Measurements from ENCODE around the gene MYO3B.

MYO3B gene

GRCh38 chr2:170350929-170351826 is 173.2 kb downstream of the MYO3B start:
- peak; percentile 53 for DNase-seq

- no peak for DNase-seq
Measured at GRCh38 chr2:170353723-170354122, 175.8 kb downstream of the MYO3B start.

- DNase-seq, result no peak
Measured at GRCh38 chr2:170354388-170354787, 176.4 kb downstream of the MYO3B start.

GRCh38 chr2:170354855-170355780 is 177.2 kb downstream of the MYO3B start:
- peak; percentile 41 for DNase-seq

GRCh38 chr2:170359466-170359865 is 181.5 kb downstream of the MYO3B start:
- DNase-seq, result no peak

GRCh38 chr2:170360546-170361089 is 182.7 kb downstream of the MYO3B start:
- DNase-seq, result no peak

GRCh38 chr2:170361090-170361936 is 183.4 kb downstream of the MYO3B start:
- DNase-seq, result peak; percentile 68

- no peak for DNase-seq
Measured at GRCh38 chr2:170362313-170362870, 184.4 kb downstream of the MYO3B start.

GRCh38 chr2:170362871-170363631 is 185.1 kb downstream of the MYO3B start:
- DNase-seq, result no peak

- DNase-seq, result no peak
Measured at GRCh38 chr2:170365003-170365402, 187.1 kb downstream of the MYO3B start.

GRCh38 chr2:170365686-170366085 is 187.7 kb downstream of the MYO3B start:
- DNase-seq, result no peak

- DNase-seq, result peak; percentile 33
Measured at GRCh38 chr2:170368370-170368769, 190.4 kb downstream of the MYO3B start.

- no peak for DNase-seq
Measured at GRCh38 chr2:170369228-170369627, 191.3 kb downstream of the MYO3B start.

- DNase-seq, result peak; percentile 23
Measured at GRCh38 chr2:170369894-170370293, 191.9 kb downstream of the MYO3B start.

GRCh38 chr2:170371231-170371998 is 193.5 kb downstream of the MYO3B start:
- DNase-seq, result no peak

- DNase-seq, result peak; percentile 11
Measured at GRCh38 chr2:170375192-170375591, 197.2 kb downstream of the MYO3B start.

GRCh38 chr2:170377500-170378207 is 199.7 kb downstream of the MYO3B start:
- DNase-seq, result no peak

GRCh38 chr2:170380267-170380666 is 202.3 kb downstream of the MYO3B start:
- no peak for DNase-seq

- DNase-seq, result no peak
Measured at GRCh38 chr2:170381678-170382077, 203.7 kb downstream of the MYO3B start.

- no peak for DNase-seq
Measured at GRCh38 chr2:170386554-170386953, 208.6 kb downstream of the MYO3B start.
